Stimulated activated CD8-positive, alpha-beta memory T cell treated with anti-CD3 and anti-CD28 coated beads, Interleukin-7, amount 100 ng/mL, for 24 hours (primary cell): ENCODE data around the gene CAPN5.

Source experiments
- DNase-seq: peaks from one replicate; pipeline ENCODE4 v3.0.0-alpha.2; 2020; ENCODE audit warnings: low read depth

The CAPN5 gene

GRCh38 chr11:77173494-77173893 lies 106.7 kb downstream of the CAPN5 start:
- no peak for DNase-seq

- no peak for DNase-seq
These were observed 107.8 kb downstream of the CAPN5 start for GRCh38 chr11:77174559-77174958.

- no peak for DNase-seq
These were observed 108.5 kb downstream of the CAPN5 start for GRCh38 chr11:77175021-77175842.
